ENCODE measurements around the gene HOXA6. TPM values are rescaled to one million over a fixed set of nuclear protein-coding genes. Genes with fewer than 3 reads are reported as not detected.

HOXA6 gene
- total and polyA plus RNA-seq, 10 of the 15 experiments (the other 5 are each of a cell fraction or from before 2014, with no cell fraction given): 0.08 TPM; not detected in 9

DNA sequence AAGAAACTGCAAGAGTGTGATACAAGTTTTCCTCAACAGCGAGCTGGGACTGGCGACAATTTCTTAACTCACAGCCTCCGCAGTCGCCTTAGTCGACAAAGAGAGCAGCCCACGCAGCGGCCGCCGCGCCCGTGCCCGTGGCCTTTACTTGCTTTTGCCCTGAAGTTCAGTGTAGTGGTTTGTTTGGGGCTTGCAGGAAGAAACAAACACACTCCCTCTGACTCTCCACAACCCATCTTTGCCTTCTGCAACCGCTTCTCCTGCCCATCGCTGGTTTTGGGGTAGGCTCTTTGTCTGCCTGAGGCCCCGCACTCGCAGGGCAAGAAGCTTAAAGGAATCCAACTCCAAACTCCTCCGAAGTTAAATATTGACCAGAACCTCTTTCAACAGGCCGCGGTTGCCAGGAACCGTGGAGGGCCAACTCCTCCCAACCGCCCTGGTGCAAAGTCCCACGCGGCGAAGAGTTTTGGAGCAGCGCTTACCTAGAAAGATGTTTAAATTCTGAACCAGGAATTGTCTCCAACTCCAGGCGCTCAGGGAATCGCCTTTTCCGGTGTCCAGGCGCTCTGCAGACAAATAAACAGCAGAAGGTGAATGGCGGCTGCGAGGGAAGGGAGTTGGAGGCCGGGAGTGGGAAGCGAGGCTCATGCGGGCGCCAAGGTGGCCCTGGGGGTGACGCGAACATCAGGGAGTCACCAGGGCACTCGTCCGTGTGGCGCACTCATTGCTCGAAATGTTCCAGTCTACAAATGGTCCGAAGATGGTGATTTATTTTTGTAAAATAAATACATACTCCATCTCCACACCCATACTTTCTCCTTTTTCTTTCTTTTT lies 25.3 kb downstream of the HOXA6 start:
- in situ Hi-C loops (cut with MboI): no loop called here
- ChIA-PET POLR2A (no interaction called here), RAD21 (ENCODE audit: unreplicated experiment) (no interaction called here), SMC1A (ENCODE audit: uncharacterized antibody, unreplicated experiment) (interaction anchor here (1.1 kb wide), 1 partner anchor 9 kb away, joined by 3 read pairs; no protein-coding TSS in a partner anchor), CTCF (no interaction called here)
- Histone ChIP-seq H3K36me3 (ENCODE audit: control insufficient read depth in 2 of 2, insufficient read depth in 2 of 2, low read length in 1 of 2) (no peaks in the 10 kb centered on the region), H2AFZ (ENCODE audit: control insufficient read depth, low read depth, low read length) (no peak overlapping the region), H3K9me3 (replicated peaks; ENCODE audit: control insufficient read depth, insufficient read depth, low read length) (no peaks in the 10 kb centered on the region), H4K20me1 (ENCODE audit: control insufficient read depth, insufficient read depth) (no peaks in the 10 kb centered on the region), H3K79me2 (ENCODE audit: control insufficient read depth, insufficient read depth, low read length) (no peaks in the 10 kb centered on the region), H3K27ac (ENCODE audit: control insufficient read depth, insufficient read depth) (no peak overlapping the region), H3K4me2 (ENCODE audit: control insufficient read depth, insufficient read depth) (no peak overlapping the region), H3K9ac (ENCODE audit: control insufficient read depth, insufficient read depth, low read length) (no peak overlapping the region), H3K27me3 (replicated peaks in 1 of 2; ENCODE audit: control insufficient read depth in 2 of 2, insufficient read depth in 2 of 2, low read length in 1 of 2) (no peaks in the 10 kb centered on the region; a peak in 2 of 4 replicates), H3K4me3 (no peak overlapping the region), H3K4me1 (ENCODE audit: control insufficient read depth, insufficient read depth, low read length) (no peaks in the 10 kb centered on the region)
- WGBS (ENCODE audit: insufficient coverage, insufficient replicate concordance, low lambda C conversion rate, missing lambda C conversion rate): 74% methylated on average over 41 of the region's 42 CpGs
- intact Hi-C loops (cut with micrococcal nuclease; ENCODE audit: unreplicated experiment): no loop called here
- TF ChIP-seq BACH1 (IDR thresholded peaks at IDR 0.05; ENCODE audit: borderline replicate concordance) (no peak), E4F1 (IDR thresholded peaks at IDR 0.05; ENCODE audit: borderline replicate concordance, partially characterized antibody) (no peak)
- ATAC-seq (no peak), FAIRE-seq (no peak), DNase-seq (ENCODE audit: low read depth, low spot score) (no peak)
- no TSS peak for BruUV-seq (replicated peaks)

DNA sequence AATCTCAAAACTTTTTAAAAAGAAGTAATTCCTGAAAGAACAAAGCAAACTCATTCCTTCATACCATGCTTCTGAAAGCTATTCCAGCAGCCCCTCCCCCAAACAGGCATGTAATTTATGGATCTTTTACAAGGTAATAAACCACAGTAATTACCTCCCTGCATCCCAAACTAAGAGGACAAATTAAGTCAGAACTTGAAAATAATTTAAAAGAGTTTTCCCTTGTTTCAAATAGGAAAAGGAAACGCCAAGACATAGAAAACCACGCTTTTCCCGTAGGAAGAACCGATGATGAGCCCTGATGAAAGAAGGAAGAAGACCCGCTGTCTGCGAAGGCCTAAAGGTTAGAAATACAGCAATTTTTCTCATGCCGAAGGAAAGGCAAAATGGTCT lies 25.9 kb downstream of the HOXA6 start:
- CTCF ChIA-PET: no interaction called here
- no peaks in the 10 kb centered on the region for H4K20me1 ChIP-seq (ENCODE audit: control insufficient read depth, insufficient read depth)
- no TSS peak for BruUV-seq (replicated peaks)
- no peak overlapping the region for H3K4me3 ChIP-seq
- H3K9ac ChIP-seq (ENCODE audit: control insufficient read depth, insufficient read depth, low read length): no peak overlapping the region
- no peak overlapping the region for H3K4me2 ChIP-seq (ENCODE audit: control insufficient read depth, insufficient read depth)
- FAIRE-seq (no peak), ATAC-seq (no peak), DNase-seq (ENCODE audit: low read depth, low spot score) (no peak)
- no peaks in the 10 kb centered on the region for H3K36me3 ChIP-seq (ENCODE audit: control insufficient read depth in 2 of 2, insufficient read depth in 2 of 2, low read length in 1 of 2)
- SMC1A ChIA-PET (ENCODE audit: uncharacterized antibody, unreplicated experiment): interaction anchor here (1.1 kb wide), 1 partner anchor 10 kb away, joined by 3 read pairs; no protein-coding TSS in a partner anchor
- POLR2A ChIA-PET: no interaction called here
- H3K79me2 ChIP-seq (ENCODE audit: control insufficient read depth, insufficient read depth, low read length): no peaks in the 10 kb centered on the region
- RAD21 ChIA-PET (ENCODE audit: unreplicated experiment): no interaction called here
- no peaks in the 10 kb centered on the region for H3K9me3 ChIP-seq (replicated peaks; ENCODE audit: control insufficient read depth, insufficient read depth, low read length)
- H3K27me3 ChIP-seq (replicated peaks in 1 of 2; ENCODE audit: control insufficient read depth in 2 of 2, insufficient read depth in 2 of 2, low read length in 1 of 2): no peaks in the 10 kb centered on the region; a peak in 2 of 4 replicates
- H2AFZ ChIP-seq (ENCODE audit: control insufficient read depth, low read depth, low read length): no peak overlapping the region
- 61% methylated on average over 7 of the region's 7 CpGs for WGBS (ENCODE audit: insufficient coverage, insufficient replicate concordance, low lambda C conversion rate, missing lambda C conversion rate)
- H3K4me1 ChIP-seq (ENCODE audit: control insufficient read depth, insufficient read depth, low read length): no peaks in the 10 kb centered on the region
- in situ Hi-C loops (cut with MboI) (no loop called here), intact Hi-C loops (cut with micrococcal nuclease; ENCODE audit: unreplicated experiment) (no loop called here)
- H3K27ac ChIP-seq (ENCODE audit: control insufficient read depth, insufficient read depth): no peak overlapping the region
- TF ChIP-seq CHD2 (IDR thresholded peaks at IDR 0.05; ENCODE audit: borderline replicate concordance, low read depth, low read length) (no peak), CEBPB (IDR thresholded peaks at IDR 0.05; ENCODE audit: borderline replicate concordance in 1 of 2, low read depth in 2 of 2, low read length in 2 of 2) (no peak), E2F8 (IDR thresholded peaks at IDR 0.05; ENCODE audit: low read depth, partially characterized antibody) (no peak), EGR1 (IDR thresholded peaks at IDR 0.05; ENCODE audit: borderline replicate concordance in 1 of 2, low read depth in 2 of 2, low read length in 2 of 2) (no peak)

Measured in GM12878 (cell line).